Activated CD8-positive, alpha-beta memory T cell treated with anti-CD3 and anti-CD28 coated beads for 24 hours (primary cell): ENCODE results near the gene TLCD3A.
"Not testable (repeated sequence)": the region's sequence is repeated elsewhere in the genome, so short reads cannot be mapped to it uniquely, and the experiment has no call there.

Source experiments
- DNase-seq: peaks from one replicate; pipeline ENCODE4 v3.0.0-alpha.2; 2020

TLCD3A gene

DNA sequence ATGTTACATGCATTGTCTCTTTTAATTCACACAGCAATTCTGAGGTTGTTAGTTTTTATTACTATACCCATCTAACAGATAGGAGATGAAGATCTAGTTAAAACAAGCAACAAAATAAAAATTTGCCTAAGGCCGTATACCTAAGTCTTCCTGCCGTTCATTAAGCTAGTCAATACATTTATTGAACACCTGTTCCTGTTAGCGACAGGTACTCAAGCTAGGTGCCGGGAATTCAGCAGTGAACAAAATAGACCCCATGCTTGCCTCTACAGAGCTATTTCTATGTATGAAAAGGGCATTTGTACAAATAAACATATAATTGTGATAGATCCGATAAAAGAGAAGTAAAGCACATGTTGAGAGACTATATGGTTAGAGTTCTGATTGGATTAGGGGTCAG is 14.3 kb upstream of the TLCD3A start:
- DNase-seq = no peak

GRCh38 chr17:720706-721539 is 11.5 kb upstream of the TLCD3A start:
- no peak for DNase-seq

DNA sequence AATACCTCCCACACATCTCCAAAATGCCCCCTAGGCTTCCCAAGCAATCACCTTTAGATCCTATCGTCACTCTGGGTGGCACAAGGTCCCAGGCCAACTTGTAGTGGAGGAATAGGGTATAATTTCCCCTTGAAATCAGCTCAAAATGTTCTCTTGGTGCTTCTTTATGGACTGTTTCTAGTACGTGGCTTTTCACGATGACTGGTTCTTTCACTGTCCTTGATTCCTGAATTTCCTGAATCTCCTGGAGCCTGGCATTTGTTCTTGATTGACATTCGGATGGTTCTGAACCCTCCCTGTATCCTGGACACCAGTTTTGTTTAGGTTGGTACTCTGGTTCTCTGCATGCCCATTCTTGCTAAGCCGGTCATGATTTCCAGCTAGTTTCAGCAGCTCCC is 10.9 kb upstream of the TLCD3A start:
- DNase-seq = no peak

GRCh38 chr17:725084-725483 is 7.3 kb upstream of the TLCD3A start:
- no peak for DNase-seq

DNA sequence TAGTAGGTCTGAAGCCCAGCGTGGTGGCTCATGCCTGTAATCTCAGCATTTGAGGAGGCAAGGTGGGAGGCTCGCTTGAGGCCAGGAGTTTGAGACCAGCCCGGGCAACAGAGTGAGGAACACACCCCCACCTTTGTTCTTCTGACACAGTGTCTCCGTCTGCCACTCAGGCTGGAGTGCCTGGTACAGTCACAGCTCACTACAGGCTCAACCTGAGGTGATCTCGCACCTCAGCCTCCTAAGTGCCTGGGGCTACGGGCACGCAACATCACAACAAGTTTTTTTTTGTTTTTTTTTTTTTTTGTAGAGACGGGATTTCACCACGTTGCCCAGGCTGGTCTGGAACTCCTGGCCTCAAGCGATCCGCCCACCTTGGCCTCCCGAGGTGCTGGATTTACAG is 6.7 kb upstream of the TLCD3A start:
- no peak for DNase-seq

- no peak for DNase-seq
Measured at GRCh38 chr17:726271-726919, 6.0 kb upstream of the TLCD3A start.

DNA sequence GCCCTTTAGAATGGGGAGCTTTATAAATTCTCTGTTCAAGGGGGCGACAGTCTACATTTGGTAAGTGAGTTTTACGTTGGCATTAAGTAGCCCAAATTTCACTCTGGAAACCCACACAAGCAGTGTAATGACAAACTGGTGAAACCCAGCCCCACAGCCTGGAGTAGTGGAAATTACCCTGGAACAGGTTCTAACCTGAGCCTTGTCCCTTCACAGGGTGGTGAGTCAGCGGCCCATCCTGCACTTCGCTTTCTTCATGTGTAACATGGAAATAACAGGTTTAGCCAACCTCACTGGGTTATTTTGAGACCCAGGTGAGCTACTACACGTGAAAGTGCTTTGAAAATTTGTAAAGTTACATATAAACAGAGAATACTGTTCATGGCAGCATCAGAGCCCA is 3.5 kb upstream of the TLCD3A start:
- no peak for DNase-seq

DNA sequence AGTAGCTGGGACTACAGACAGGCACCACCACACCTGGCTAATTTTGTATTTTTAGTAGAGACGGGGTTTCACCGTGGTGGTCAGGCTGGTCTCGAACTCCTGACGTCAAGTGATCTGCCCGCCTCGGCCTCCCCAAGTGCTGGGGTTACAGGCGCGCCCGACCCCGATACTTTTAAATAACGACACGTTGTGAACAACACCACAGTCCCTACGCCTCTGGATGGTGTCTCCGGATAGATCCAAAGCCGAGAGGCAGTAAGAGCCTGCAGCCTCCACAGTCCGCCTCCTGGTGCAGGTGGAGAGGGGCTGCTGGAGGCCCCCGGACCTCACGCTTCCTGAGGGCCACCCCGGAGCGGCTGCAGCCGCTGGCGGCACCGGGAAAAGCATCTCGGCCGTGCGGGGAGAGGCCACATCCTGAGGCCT is 741 bp upstream of the TLCD3A start:
- DNase-seq = no peak

- no peak for DNase-seq
Measured at GRCh38 chr17:732902-733720, 715 bp downstream of the TLCD3A start.

GRCh38 chr17:733743-734142 is 1.3 kb downstream of the TLCD3A start:
- no peak for DNase-seq

DNA sequence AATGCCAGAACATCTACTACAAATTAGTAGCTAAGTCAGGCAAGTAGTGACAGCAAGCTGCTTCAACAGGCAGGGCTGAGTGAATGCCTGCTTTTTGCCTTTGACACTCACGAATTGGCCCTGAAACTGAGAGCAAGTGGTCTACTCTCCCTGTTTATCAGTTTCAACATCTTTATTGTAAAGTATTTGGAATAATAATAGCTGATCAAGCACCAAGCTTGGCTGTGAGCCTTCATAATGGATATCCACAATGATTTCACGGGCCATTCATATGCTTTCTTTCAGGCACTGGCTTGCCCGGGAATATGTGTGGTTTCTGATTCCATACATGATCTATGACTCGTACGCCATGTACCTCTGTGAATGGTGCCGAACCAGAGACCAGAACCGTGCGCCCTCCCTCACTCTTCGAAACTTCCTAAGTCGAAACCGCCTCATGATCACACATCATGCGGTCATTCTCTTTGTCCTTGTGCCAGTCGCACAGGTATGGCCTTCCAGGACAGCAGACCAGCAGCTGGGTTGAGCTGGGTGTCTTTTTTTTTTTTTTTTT is 5.2 kb downstream of the TLCD3A start:
- no peak for DNase-seq

DNA sequence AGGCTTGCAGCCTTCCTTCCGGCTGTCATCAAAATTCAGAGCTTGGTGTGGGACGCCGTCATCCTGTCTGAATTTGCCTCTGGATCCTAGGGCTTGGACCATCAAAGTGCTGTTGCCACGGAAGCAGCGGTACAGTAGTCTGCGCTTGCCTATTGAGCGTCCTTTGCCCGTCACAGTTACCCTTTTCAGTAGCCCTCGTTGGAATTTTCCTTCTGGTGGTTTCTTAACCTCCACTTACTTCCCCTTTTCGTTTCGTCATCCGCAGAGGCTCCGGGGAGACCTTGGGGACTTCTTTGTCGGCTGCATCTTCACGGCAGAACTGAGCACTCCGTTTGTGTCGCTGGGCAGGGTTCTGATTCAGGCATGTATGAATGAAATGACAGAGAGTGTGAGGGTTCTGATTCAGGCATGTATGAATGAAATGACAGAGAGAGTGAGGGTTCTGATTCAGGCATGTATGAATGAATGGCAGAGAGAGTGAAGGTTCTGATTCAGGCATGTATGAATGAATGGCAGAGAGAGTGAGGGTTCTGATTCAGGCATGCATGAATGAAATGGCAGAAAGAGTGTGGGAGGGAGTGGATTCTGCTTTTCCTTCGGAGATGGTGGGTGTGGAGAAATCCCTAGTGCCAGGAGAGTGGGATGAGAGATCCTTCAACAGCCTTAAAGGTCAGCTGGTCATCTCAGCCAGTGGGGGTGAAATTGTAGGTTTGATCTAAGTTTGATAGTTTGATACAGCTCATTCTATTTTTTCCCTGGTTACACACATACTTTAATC is 8.0 kb downstream of the TLCD3A start:
- no peak for DNase-seq

GRCh38 chr17:742147-742793 is 9.9 kb downstream of the TLCD3A start:
- DNase-seq = no peak

DNA sequence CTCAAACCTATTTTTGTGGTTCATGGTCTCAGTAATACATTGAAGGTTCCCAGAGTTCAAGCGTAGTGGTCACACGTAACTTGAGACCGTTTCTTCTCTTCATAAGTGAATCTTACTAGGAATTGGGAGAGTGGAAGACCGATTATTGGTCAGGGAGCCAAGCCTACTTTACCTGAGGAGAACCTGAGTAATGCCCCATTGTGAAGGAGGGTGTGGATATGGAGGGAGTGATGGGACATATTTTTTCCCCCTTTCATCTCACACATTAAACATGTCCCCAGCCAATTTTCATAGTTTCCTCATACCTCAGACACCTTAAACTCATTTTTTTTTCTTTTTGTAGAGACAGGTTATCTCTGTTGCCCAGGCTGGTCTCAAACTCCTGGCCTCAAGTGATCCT is 10.7 kb downstream of the TLCD3A start:
- DNase-seq = no peak

- DNase-seq = no peak
Measured at GRCh38 chr17:744937-745336, 12.5 kb downstream of the TLCD3A start.

DNA sequence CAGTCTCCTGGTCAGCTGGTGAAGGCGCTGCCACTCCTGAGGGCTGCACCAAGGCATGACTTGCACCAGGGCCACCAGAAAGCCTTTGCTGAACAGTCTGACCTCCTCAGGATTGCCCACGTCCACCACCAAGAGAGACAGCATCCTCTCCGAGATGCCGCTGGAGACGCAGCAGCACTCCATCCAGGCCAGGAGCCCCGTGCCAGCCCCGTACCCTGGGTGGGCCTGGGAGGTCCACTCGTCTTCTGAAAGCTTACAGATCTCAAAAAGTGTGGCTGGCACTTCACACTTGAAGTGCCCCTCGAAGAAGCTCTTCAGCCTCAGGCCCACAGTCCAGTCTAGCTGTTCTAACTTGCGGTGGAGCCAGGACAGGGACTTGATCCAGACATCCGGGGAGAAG is 13.0 kb downstream of the TLCD3A start:
- DNase-seq = no peak

DNA sequence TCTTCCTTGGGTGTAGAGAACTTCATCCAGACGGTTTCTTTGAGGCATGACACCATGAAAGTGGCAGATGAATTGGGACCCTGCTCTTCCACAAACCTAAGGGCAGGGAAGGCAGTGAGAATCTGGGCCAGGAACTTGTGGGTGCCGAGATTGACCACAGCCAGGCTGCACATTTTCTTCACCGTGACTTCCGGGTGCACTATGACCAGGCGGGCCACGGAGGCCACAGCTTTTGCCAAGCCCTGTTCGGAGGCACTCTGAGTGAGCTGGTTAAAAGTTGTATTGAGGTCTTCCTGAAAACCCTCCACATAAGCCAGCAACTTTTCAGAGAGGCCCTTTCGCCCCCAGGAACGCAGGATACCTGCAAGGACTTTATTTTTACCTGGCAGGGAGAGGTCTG is 13.8 kb downstream of the TLCD3A start:
- DNase-seq = no peak

- no peak for DNase-seq
Measured at GRCh38 chr17:746783-747629, 14.6 kb downstream of the TLCD3A start.

GRCh38 chr17:748604-749003 is 16.2 kb downstream of the TLCD3A start:
- DNase-seq = not testable (repeated sequence)

DNA sequence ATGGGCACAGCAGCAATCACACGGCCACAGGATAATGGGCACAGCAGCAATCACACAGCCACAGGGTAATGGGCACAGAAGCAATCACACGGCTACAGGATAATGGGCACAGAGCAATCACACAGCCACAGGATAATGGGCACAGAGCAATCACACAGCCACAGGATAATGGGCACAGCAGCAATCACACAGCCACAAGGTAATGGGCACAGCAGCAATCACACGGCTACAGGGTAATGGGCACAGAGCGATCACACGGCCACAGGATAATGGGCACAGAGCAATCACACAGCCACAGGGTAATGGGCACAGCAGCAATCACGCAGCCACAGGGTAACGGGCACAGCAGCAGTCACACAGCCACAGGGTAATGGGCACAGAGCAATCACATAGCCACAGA is 17.0 kb downstream of the TLCD3A start:
- DNase-seq = not testable (repeated sequence)

- DNase-seq = no peak
Measured at GRCh38 chr17:750431-751037, 18.1 kb downstream of the TLCD3A start.
